Kidney epithelial cell (primary cell): ENCODE measurements around the gene SMC6. TPM values are rescaled to one million over a fixed set of nuclear protein-coding genes. Genes with fewer than 3 reads are reported as not detected.
A peak's percentile ranks its signal among the peaks of the same experiment; 100 is the strongest.

Source experiments
- DNase-seq: peaks from one replicate; pipeline ENCODE4 v3.0.0-alpha.2; 2010; ENCODE audit warnings: low read depth
- H3K27me3 ChIP-seq: 2 replicates; pipeline ENCODE4 v1.6.0; 2011; ENCODE audit warnings: low read length; ENCODE audit not compliant: control insufficient read depth, insufficient read depth
- H3K36me3 ChIP-seq: 2 replicates; pipeline ENCODE4 v1.5.1; 2011; ENCODE audit warnings: low read length; ENCODE audit not compliant: control insufficient read depth, insufficient read depth
- H3K4me3 ChIP-seq: 2 replicates; pipeline ENCODE4 v1.5.1; 2011; ENCODE audit warnings: low read depth, mild to moderate bottlenecking, control low read depth, low read length
- total RNA-seq: library from RNA; depleted of rRNA; stranded (reverse); fragments of >200 nt; gene quantifications from 2 replicates; pipeline ENCODE4 v1.2.3, GENCODE V29; 2015
- TF ChIP-seq, protein P1 (sequence below): IDR thresholded peaks from 2 replicates; pipeline ENCODE4 v1.5.1; 2011; ENCODE audit warnings: mild to moderate bottlenecking, moderate library complexity, low read length, control low read depth, inconsistent platforms; ENCODE audit not compliant: insufficient read depth, poor library complexity, severe bottlenecking

Gene SMC6
- total RNA-seq, 1 donor from 2014 or later = 19.3 TPM

DNA sequence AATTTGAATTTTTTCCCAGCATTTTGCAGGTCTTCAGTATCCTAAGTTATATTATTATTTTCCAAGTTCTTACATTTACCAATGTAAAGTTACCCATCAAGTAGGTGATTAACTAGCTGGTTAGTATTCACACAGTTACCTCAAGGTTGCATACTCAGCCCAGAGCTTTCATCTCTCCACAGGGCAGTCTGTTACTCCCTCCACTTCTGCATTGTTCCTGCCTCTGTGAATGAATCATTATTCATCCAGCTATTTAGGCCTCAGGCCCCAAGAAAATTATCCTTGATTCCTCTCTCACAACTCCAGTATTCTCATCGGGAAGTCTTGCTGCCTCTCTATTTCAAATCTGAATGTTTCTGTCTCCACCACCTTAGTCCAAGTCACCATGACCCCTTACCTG lies 92.2 kb downstream of the SMC6 start:
- TF ChIP-seq, protein P1, sequence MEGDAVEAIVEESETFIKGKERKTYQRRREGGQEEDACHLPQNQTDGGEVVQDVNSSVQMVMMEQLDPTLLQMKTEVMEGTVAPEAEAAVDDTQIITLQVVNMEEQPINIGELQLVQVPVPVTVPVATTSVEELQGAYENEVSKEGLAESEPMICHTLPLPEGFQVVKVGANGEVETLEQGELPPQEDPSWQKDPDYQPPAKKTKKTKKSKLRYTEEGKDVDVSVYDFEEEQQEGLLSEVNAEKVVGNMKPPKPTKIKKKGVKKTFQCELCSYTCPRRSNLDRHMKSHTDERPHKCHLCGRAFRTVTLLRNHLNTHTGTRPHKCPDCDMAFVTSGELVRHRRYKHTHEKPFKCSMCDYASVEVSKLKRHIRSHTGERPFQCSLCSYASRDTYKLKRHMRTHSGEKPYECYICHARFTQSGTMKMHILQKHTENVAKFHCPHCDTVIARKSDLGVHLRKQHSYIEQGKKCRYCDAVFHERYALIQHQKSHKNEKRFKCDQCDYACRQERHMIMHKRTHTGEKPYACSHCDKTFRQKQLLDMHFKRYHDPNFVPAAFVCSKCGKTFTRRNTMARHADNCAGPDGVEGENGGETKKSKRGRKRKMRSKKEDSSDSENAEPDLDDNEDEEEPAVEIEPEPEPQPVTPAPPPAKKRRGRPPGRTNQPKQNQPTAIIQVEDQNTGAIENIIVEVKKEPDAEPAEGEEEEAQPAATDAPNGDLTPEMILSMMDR = no peak
- H3K36me3 ChIP-seq = peaks cover 2% of the 10 kb centered on the region

DNA sequence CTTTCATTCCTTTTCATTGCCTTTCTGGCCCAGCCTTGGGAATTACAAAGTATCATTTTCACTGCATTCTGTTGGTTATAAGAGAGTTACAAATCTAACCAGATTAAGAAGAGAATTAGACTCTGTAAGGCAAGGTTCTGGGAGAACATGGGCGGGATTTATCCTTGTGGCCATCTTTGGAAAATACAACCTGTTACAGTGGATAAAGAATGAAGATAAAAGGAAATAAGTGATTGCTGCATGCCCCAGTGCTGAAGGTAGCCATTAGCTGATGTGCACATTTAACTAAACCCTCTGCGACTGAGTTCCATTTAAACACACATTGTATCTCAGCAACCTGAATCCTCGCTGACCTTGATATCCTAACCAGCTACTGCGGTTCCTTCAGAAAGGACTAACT lies 93.4 kb downstream of the SMC6 start:
- no peaks in the 10 kb centered on the region for H3K27me3 ChIP-seq
- no peak for DNase-seq
- H3K4me3 ChIP-seq = no peak overlapping the region
- H3K36me3 ChIP-seq = peaks cover 2% of the 10 kb centered on the region
- TF ChIP-seq, protein P1 = no peak

More for the DNA sequence above, 92.2 kb downstream of the SMC6 start:
- Histone ChIP-seq H3K4me3 (no peak overlapping the region), H3K27me3 (no peaks in the 10 kb centered on the region)
- DNase-seq = no peak

DNA sequence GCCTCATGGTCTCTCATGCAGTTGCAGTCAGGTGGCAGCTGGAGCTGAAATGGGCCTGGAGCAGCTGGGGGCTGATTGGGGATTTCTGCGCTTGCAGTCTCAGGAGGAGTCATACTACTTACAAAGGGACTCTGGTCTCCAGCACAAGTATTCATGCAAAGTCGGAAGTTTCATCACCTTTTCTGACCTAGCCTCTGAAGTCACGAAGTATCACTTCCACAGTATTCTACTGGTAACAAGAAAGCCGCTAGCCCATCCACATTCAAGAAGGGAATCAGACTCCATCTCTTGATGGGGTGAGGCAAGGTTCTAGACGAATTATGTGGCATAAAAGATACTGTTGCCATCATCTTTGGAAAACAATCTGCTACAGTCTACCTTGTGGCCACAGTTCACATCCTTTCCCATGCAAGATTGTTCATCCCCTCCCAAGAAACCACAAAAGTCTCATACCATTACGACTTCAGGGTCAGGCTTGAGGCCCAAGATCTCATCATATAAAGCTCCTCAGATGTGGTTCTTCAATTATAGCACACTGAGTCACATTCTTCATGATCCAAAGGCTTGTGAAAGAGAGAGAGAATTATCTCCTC lies 95.3 kb downstream of the SMC6 start:
- TF ChIP-seq, protein P1 = no peak
- Histone ChIP-seq H3K36me3 (peaks cover 2% of the 10 kb centered on the region), H3K27me3 (no peaks in the 10 kb centered on the region), H3K4me3 (no peak overlapping the region)
- DNase-seq = peak; percentile 23

DNA sequence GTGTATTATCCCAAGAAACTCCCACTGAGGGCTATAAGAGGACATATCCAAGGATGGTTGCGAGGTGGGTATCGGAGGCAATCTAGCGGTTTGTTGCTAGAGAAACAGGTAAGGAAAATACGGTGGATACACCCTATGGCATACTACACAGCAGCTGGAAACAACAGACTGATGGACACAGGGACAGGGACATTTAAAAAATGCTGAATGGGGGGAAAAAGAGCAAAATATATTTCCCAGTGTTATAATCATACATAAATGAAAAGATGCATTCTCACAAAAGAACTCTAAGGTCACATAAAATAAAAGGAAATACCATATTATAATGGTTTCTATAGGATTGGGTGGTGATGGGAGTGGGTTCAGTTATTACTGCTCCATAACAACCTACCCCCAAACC lies 95.9 kb downstream of the SMC6 start:
- H3K36me3 ChIP-seq = peaks cover 2% of the 10 kb centered on the region
- no peaks in the 10 kb centered on the region for H3K27me3 ChIP-seq
- DNase-seq = no peak
- TF ChIP-seq, protein P1 = no peak
- H3K4me3 ChIP-seq = no peak overlapping the region

DNA sequence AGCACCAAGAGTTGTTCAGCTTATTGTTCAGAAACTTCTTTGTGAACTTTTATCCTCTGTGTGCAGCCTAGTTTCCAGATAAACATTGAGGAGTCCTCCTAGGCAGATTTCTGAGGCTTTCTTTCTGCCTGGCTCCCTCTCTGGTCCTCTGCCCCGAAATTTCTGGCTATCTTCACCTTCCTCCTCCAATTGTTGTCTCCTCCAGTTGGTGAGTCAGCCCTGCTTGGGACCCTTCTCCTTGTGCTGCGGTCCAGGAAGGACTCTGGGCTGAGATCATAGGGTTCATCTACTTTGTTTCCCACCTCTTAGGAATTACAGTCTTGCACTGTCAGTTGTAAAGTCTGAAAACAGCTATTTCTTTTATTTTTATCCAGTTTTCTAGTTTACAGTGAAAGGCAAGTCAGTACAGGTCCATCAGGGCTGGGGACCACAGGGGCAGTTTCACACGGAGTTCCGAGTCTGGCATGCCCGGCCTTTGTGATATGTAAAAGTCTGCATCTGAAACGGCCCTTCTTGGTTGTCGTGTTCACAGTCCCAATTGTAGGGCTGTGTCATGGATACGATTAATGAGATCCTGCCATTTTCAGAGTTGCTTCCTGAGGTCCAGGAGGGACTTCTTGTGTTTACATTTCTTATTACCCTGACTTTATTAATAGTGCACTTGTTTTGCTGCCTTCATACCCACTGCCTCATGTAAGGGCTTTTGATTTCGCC lies 100.8 kb downstream of the SMC6 start:
- Histone ChIP-seq H3K4me3 (no peak overlapping the region), H3K36me3 (no peaks in the 10 kb centered on the region), H3K27me3 (no peaks in the 10 kb centered on the region)
- TF ChIP-seq, protein P1 = no peak
- no peak for DNase-seq
